HCT116 (cell line): ENCODE measurements around the gene GRHL3. TPM values are rescaled to one million over a fixed set of nuclear protein-coding genes. Genes with fewer than 3 reads are reported as not detected.

Experiments used
- ATAC-seq: fragments of 200-7000 bp; cut with Tn5 transposase; 2 replicates; pipeline ENCODE4 v1.9.1; 2020; ENCODE audit warnings: mild to moderate bottlenecking, moderate library complexity
- BruUV-seq: library from RNA; stranded (reverse); fragments of 400-500 nt; replicated peaks from 2 replicates; lab custom pipeline; 2021; lab: Mats Ljungman, UMichigan
- CTCF ChIA-PET: fragments of 300-600 bp; sonication (Branson Sonifier 250); formaldehyde crosslinking; loops from one replicate; lab custom pipeline; 2021; ENCODE audit warnings: antibody characterized with exemption; lab: Charles Lee
- POLR2A ChIA-PET: fragments of 300-600, 350-600 bp; sonication (Branson Sonifier 250); formaldehyde crosslinking; loops from one replicate; lab custom pipeline; 2021; ENCODE audit warnings: antibody characterized with exemption; lab: Charles Lee
- RAD21 ChIA-PET, 2 experiments: fragments of 300-600 bp; sonication (Branson Sonifier 250); formaldehyde crosslinking; loops; one replicate each; lab custom pipeline; 2023; ENCODE audit warnings: low total read pairs in 2 of 2; ENCODE audit not compliant: uncharacterized antibody in 2 of 2, unreplicated experiment in 2 of 2, low non-redundant PET in 1 of 2; lab: Charles Lee
- DNase-seq: peaks from one replicate; pipeline ENCODE4 v3.0.0-alpha.2; 2010; ENCODE audit warnings: low read depth, low spot score
- H2AFZ ChIP-seq: fragments of 200-600 bp; shearing (Covaris generic), sonication (generic); 2 replicates; pipeline ENCODE4 v1.6.1; 2017; ENCODE audit warnings: low read depth, mixed run types, mixed read lengths, antibody characterized with exemption, low read length; ENCODE audit not compliant: poor library complexity, severe bottlenecking
- H3K27ac ChIP-seq: 2 replicates; pipeline ENCODE4 v1.5.1; 2012; ENCODE audit warnings: low read depth, low read length
- H3K27me3 ChIP-seq: fragments of 200-600 bp; sonication (generic); 2 replicates; pipeline ENCODE4 v1.6.1; 2016; ENCODE audit warnings: mixed run types, low read length, mixed read lengths; ENCODE audit not compliant: insufficient read depth
- H3K36me3 ChIP-seq, 2 experiments: fragments of 200-500 bp in 1 of 2; fragments of 200-600 bp in 1 of 2; sonication (Bioruptor generic) in 1 of 2; sonication (generic) in 1 of 2; 2 replicates each; pipeline versions ENCODE4 v1.5.1 to v1.6.1; 2014 to 2016; ENCODE audit warnings: low read length in 2 of 2, inconsistent platforms in 1 of 2, mixed read lengths in 1 of 2, mixed run types in 1 of 2; ENCODE audit not compliant: insufficient read depth in 2 of 2, control insufficient read depth in 1 of 2
- H3K4me1 ChIP-seq, 2 experiments: fragments of 200-600 bp in 1 of 2; sonication (generic) in 1 of 2; 2 replicates each; pipeline versions ENCODE4 v1.5.1 to v1.6.1; 2012 to 2017; ENCODE audit warnings: low read length in 2 of 2, inconsistent platforms in 1 of 2, mild to moderate bottlenecking in 1 of 2, mixed read lengths in 1 of 2, mixed run types in 1 of 2, moderate library complexity in 1 of 2; ENCODE audit not compliant: insufficient read depth in 2 of 2, control insufficient read depth in 1 of 2
- H3K4me2 ChIP-seq: fragments of 200-600 bp; sonication (generic); 2 replicates; pipeline ENCODE4 v1.6.1; 2017; ENCODE audit warnings: mixed run types, low read length, mixed read lengths
- H3K4me3 ChIP-seq, 2 experiments: fragments of 200-600 bp in 1 of 2; sonication (generic) in 1 of 2; replicated peaks in 1 of 2; 2 replicates each; pipeline ENCODE4 v1.5.1; 2011 to 2016; ENCODE audit warnings: low read length in 2 of 2, control low read depth in 1 of 2, low read depth in 1 of 2, mild to moderate bottlenecking in 1 of 2, mixed read lengths in 1 of 2, mixed run types in 1 of 2
- H3K79me2 ChIP-seq: fragments of 200-600 bp; sonication (generic); 2 replicates; pipeline ENCODE4 v1.6.1; 2017; ENCODE audit warnings: mild to moderate bottlenecking, mixed run types, low read length, moderate library complexity, mixed read lengths; ENCODE audit not compliant: insufficient read depth
- H3K9ac ChIP-seq: fragments of 200-600 bp; sonication (generic); 2 replicates; pipeline ENCODE4 v1.6.1; 2016; ENCODE audit warnings: low read length, mixed read lengths
- H3K9me2 ChIP-seq: fragments of 200-600 bp; sonication (generic), shearing (Covaris generic); 2 replicates; pipeline ENCODE4 v1.6.1; 2017; ENCODE audit warnings: mixed run types, mild to moderate bottlenecking, moderate library complexity; ENCODE audit not compliant: insufficient read depth
- H3K9me3 ChIP-seq, 2 experiments: fragments of 200-500 bp in 1 of 2; fragments of 200-600 bp in 1 of 2; sonication (Bioruptor generic) in 1 of 2; sonication (generic) in 1 of 2; 2 replicates each; pipeline ENCODE4 v1.6.1; 2014 to 2017; ENCODE audit warnings: low read length in 2 of 2, mixed read lengths in 2 of 2, inconsistent platforms in 1 of 2, low read depth in 1 of 2, mild to moderate bottlenecking in 1 of 2, mixed run types in 1 of 2, moderate library complexity in 1 of 2; ENCODE audit not compliant: control insufficient read depth in 1 of 2, insufficient read depth in 1 of 2
- H4K20me1 ChIP-seq: fragments of 200-600 bp; sonication (generic), shearing (Covaris generic); 2 replicates; pipeline ENCODE4 v1.6.1; 2017; ENCODE audit warnings: mixed run types, mild to moderate bottlenecking, moderate library complexity; ENCODE audit not compliant: insufficient read depth
- CBX3 ChIP-seq: IDR thresholded peaks from 2 replicates; pipeline ENCODE4 v1.6.1; 2012; ENCODE audit warnings: low read depth
- CEBPB ChIP-seq: IDR thresholded peaks from 2 replicates; pipeline ENCODE4 v1.6.1; 2012; ENCODE audit warnings: low read depth
- EGR1 ChIP-seq: IDR thresholded peaks from 2 replicates; pipeline ENCODE4 v1.6.1; 2012; ENCODE audit warnings: low read depth
- ELF1 ChIP-seq: IDR thresholded peaks from 2 replicates; pipeline ENCODE4 v1.6.1; 2012; ENCODE audit warnings: low read depth, borderline replicate concordance
- EZH2phosphoT487 ChIP-seq: fragments of 200-600 bp; IDR thresholded peaks from 2 replicates; pipeline ENCODE4 v1.6.1; 2018; ENCODE audit warnings: antibody characterized with exemption, borderline replicate concordance
- POLR2A ChIP-seq: IDR thresholded peaks from 2 replicates; pipeline ENCODE4 v1.7.0; 2011; ENCODE audit warnings: borderline replicate concordance; ENCODE audit not compliant: insufficient read depth, insufficient read length; ENCODE audit errors: extremely low read depth
- POLR2AphosphoS5 ChIP-seq: IDR thresholded peaks from 2 replicates; pipeline ENCODE4 v1.6.1; 2011; ENCODE audit warnings: mild to moderate bottlenecking, low read depth, low read length, moderate library complexity
- RAD21 ChIP-seq: IDR thresholded peaks from 2 replicates; pipeline ENCODE4 v1.6.1; 2012; ENCODE audit warnings: low read depth, mild to moderate bottlenecking
- SIN3A ChIP-seq: IDR thresholded peaks from 2 replicates; pipeline ENCODE4 v1.6.1; 2012; ENCODE audit warnings: low read depth
- SP1 ChIP-seq: IDR thresholded peaks from 2 replicates; pipeline ENCODE4 v1.6.1; 2012; ENCODE audit warnings: low read depth
- SRF ChIP-seq: IDR thresholded peaks from 2 replicates; pipeline ENCODE4 v1.6.1; 2012; ENCODE audit warnings: low read depth
- TCF7L2 ChIP-seq: IDR thresholded peaks from 2 replicates; pipeline ENCODE4 v1.7.0; 2011; ENCODE audit warnings: borderline replicate concordance, inconsistent platforms; ENCODE audit not compliant: insufficient read depth, insufficient read length; ENCODE audit errors: extremely low read depth
- YY1 ChIP-seq: IDR thresholded peaks from 2 replicates; pipeline ENCODE4 v1.6.1; 2011; ENCODE audit warnings: low read length, low read depth, moderate library complexity, mild to moderate bottlenecking; ENCODE audit not compliant: insufficient replicate concordance; ENCODE audit errors: extremely low read depth
- ZFX ChIP-seq: fragments of 450-650 bp; IDR thresholded peaks from 2 replicates; pipeline ENCODE4 v1.6.1; 2017
- intact Hi-C: fragments of 100-400 bp; cut with micrococcal nuclease; formaldehyde crosslinking; loops from 2 replicates; pipeline ENCODE4 v1.10.0; 2022
- total RNA-seq: library from RNA; stranded (reverse); gene quantifications from one replicate; pipeline ENCODE4 v1.2.1, GENCODE V29; 2021; ENCODE audit not compliant: unreplicated experiment
- TF ChIP-seq, protein P1 (sequence below), 3 experiments: fragments of 200-600 bp in 1 of 3; sonication (generic) in 1 of 3; IDR thresholded peaks in 2 of 3; conservative IDR thresholded peaks in 1 of 3; 2 replicates each; pipeline ENCODE4 v1.5.1; 2012 to 2017; ENCODE audit warnings: low read depth in 2 of 3, low read length in 2 of 3, antibody characterized with exemption in 1 of 3, borderline replicate concordance in 1 of 3, control low read depth in 1 of 3, mild to moderate bottlenecking in 1 of 3, mixed read lengths in 1 of 3, mixed run types in 1 of 3, moderate library complexity in 1 of 3; ENCODE audit not compliant: insufficient read depth in 1 of 3
- TF ChIP-seq, protein P2 (sequence below): IDR thresholded peaks from 2 replicates; pipeline ENCODE4 v1.6.1; 2012
- TF ChIP-seq, protein P3 (sequence below): IDR thresholded peaks from 2 replicates; pipeline ENCODE4 v1.6.1; 2011; ENCODE audit warnings: mild to moderate bottlenecking, low read length, moderate library complexity; ENCODE audit not compliant: insufficient replicate concordance; ENCODE audit errors: extremely low read depth

GRHL3 gene
- total RNA-seq, 1 experiment from 2014 or later: 1.0 TPM

DNA sequence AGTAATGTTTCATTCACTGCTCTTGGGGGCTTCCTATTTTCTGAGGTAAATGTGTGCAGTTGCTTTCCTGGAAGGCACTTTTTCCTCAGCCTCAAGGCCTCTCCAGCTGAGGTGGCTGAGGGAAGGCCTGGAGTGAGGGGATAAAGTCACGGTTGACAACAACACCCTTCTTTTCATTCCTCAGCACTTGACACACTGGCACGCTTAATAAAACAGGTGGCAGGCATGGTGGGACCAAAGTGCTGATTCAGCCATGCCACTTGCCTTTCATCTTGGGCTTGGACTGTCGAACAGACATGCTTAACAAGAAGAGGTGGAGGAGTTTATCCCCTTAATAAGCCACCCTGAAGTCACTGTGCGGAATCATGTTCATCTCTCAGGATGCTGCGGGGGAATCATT lies 23.6 kb upstream of the GRHL3 start:
- Histone ChIP-seq H3K4me2 (no peak overlapping the region), H3K9me3 (no peaks in the 10 kb centered on the region), H3K27me3 (peaks cover 9% of the 10 kb centered on the region; the same call in 1 of the 2 replicates), H3K9ac (no peak overlapping the region), H3K4me3 (no peak overlapping the region), H4K20me1 (no peaks in the 10 kb centered on the region), H3K9me2 (no peaks in the 10 kb centered on the region), H3K36me3 (no peaks in the 10 kb centered on the region), H3K4me1 (peaks cover 9 to 35% of the 10 kb centered on the region in 2 experiments), H3K79me2 (no peaks in the 10 kb centered on the region), H2AFZ (no peak overlapping the region), H3K27ac (no peak overlapping the region)
- no peak for TF ChIP-seq POLR2AphosphoS5
- ATAC-seq (no peak), DNase-seq (no peak)
- intact Hi-C loops: no loop called here
- ChIA-PET POLR2A (no interaction called here), RAD21 (no interaction called here), CTCF (interaction anchor here (1.4 kb wide), 1 partner anchor 96 kb away, joined by 3 read pairs; no protein-coding TSS in a partner anchor)
- BruUV-seq: no TSS peak

DNA sequence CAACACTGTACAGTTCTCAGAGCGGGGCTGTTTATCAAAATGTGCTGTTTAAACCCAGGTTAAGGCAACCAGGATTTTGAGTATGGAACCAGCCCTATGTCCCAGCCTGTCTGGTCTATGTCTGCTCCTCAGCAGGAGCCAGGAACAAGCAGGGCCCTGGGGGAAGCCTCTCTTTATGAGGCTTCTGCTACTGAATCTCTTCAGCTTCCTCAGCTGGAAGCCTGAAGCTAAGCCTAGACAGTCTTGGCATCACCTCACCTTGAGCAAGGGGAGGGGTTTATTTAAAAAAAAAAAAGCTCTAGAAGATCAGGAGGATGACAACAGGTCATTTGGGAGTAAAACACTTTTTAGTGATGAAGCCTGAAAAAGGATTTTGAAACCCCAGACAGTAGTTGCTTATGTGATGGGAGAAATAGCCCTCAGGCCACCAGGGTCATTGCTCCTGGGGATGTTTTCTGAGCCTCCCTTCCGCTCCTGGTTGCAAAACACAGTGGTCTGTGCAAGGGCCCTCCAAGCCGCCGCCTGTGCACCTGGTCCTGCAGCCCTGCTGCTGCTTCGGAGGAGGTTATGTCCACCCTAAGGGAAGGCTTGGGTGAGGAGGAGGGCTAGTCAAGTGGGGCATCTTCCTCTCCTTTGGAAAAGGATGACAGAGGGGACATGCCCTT lies 21.8 kb upstream of the GRHL3 start:
- CTCF ChIA-PET: no interaction called here
- no peaks in the 10 kb centered on the region for H3K9me2 ChIP-seq
- H3K9me3 ChIP-seq: no peaks in the 10 kb centered on the region
- H3K4me3 ChIP-seq: no peak overlapping the region
- no peaks in the 10 kb centered on the region for H4K20me1 ChIP-seq
- no peak overlapping the region for H3K9ac ChIP-seq
- BruUV-seq: no TSS peak
- H3K4me1 ChIP-seq: peaks cover 9 to 26% of the 10 kb centered on the region in 2 experiments
- DNase-seq: no peak
- intact Hi-C loops: no loop called here
- POLR2A ChIA-PET: interaction anchor here (0.9 kb wide), 1 partner anchor 10 kb away, joined by 7 read pairs; no protein-coding TSS in a partner anchor
- H2AFZ ChIP-seq: no peak overlapping the region
- H3K4me2 ChIP-seq: no peak overlapping the region
- 0 out of 2 replicates have a peak, but pooled peaks cover 2% of the 10 kb centered on the region for H3K27me3 ChIP-seq
- H3K27ac ChIP-seq: no peak overlapping the region
- H3K36me3 ChIP-seq: no peaks in the 10 kb centered on the region
- H3K79me2 ChIP-seq: no peaks in the 10 kb centered on the region
- RAD21 ChIA-PET: no interaction called here
- ATAC-seq: no peak
- no peak for TF ChIP-seq EGR1
- TF ChIP-seq, protein P1, sequence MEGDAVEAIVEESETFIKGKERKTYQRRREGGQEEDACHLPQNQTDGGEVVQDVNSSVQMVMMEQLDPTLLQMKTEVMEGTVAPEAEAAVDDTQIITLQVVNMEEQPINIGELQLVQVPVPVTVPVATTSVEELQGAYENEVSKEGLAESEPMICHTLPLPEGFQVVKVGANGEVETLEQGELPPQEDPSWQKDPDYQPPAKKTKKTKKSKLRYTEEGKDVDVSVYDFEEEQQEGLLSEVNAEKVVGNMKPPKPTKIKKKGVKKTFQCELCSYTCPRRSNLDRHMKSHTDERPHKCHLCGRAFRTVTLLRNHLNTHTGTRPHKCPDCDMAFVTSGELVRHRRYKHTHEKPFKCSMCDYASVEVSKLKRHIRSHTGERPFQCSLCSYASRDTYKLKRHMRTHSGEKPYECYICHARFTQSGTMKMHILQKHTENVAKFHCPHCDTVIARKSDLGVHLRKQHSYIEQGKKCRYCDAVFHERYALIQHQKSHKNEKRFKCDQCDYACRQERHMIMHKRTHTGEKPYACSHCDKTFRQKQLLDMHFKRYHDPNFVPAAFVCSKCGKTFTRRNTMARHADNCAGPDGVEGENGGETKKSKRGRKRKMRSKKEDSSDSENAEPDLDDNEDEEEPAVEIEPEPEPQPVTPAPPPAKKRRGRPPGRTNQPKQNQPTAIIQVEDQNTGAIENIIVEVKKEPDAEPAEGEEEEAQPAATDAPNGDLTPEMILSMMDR (IDR thresholded peaks at IDR 0.05 in 2 of 3, conservative IDR thresholded peaks at IDR 0.05 in 1 of 3; ENCODE audit: borderline replicate concordance in 1 of 3, insufficient read depth in 1 of 3, low read depth in 2 of 3, low read length in 2 of 3): no peak
- TF ChIP-seq, protein P2, sequence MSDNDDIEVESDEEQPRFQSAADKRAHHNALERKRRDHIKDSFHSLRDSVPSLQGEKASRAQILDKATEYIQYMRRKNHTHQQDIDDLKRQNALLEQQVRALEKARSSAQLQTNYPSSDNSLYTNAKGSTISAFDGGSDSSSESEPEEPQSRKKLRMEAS: no peak
- no peak for TF ChIP-seq TCF7L2
- TF ChIP-seq ZFX: no peak
- no peak for TF ChIP-seq CEBPB
- no peak for TF ChIP-seq YY1
- TF ChIP-seq SIN3A: no peak
- TF ChIP-seq SP1: no peak
- no peak for TF ChIP-seq ELF1
- no peak for TF ChIP-seq EZH2phosphoT487
- TF ChIP-seq RAD21: no peak
- TF ChIP-seq, protein P3, sequence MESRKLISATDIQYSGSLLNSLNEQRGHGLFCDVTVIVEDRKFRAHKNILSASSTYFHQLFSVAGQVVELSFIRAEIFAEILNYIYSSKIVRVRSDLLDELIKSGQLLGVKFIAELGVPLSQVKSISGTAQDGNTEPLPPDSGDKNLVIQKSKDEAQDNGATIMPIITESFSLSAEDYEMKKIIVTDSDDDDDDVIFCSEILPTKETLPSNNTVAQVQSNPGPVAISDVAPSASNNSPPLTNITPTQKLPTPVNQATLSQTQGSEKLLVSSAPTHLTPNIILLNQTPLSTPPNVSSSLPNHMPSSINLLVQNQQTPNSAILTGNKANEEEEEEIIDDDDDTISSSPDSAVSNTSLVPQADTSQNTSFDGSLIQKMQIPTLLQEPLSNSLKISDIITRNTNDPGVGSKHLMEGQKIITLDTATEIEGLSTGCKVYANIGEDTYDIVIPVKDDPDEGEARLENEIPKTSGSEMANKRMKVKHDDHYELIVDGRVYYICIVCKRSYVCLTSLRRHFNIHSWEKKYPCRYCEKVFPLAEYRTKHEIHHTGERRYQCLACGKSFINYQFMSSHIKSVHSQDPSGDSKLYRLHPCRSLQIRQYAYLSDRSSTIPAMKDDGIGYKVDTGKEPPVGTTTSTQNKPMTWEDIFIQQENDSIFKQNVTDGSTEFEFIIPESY: no peak
- TF ChIP-seq POLR2AphosphoS5: no peak
- no peak for TF ChIP-seq SRF
- TF ChIP-seq POLR2A: no peak
- TF ChIP-seq CBX3: no peak
